ENCODE results near the gene SEMA4D. TPM values are rescaled to one million over a fixed set of nuclear protein-coding genes. Genes with fewer than 3 reads are reported as not detected.

The SEMA4D gene
- total RNA-seq, 4 donors from 2014 or later: 7.9 to 14.1 (median 10.6) TPM

GRCh38 chr9:89411759-89412158, 86.2 kb downstream of the SEMA4D start:
- Histone ChIP-seq H3K36me3 (no peaks in the 10 kb centered on the region), H3K27ac (replicated peaks in 1 of 4) (no peak overlapping the region), H3K4me1 (peaks cover 0 to 6% (median 0%) of the 10 kb centered on the region in 4 donors), H3K27me3 (no peaks in the 10 kb centered on the region), H3K9me3 (peaks cover 0 to 9% (median 4%) of the 10 kb centered on the region in 4 donors), H3K4me3 (no peak overlapping the region)
- intact Hi-C loops (cut with DNase I): no loop called here
- DNase-seq (ENCODE audit: extremely low spot score): no peak
- WGBS: 92% methylated on average over 6 of the region's 6 CpGs
- TF ChIP-seq EP300 (IDR thresholded peaks at IDR 0.05) (no peak), POLR2AphosphoS5 (IDR thresholded peaks at IDR 0.05) (no peak), POLR2A (IDR thresholded peaks at IDR 0.05; ENCODE audit: low read depth) (no peak)
- TF ChIP-seq, protein P1, sequence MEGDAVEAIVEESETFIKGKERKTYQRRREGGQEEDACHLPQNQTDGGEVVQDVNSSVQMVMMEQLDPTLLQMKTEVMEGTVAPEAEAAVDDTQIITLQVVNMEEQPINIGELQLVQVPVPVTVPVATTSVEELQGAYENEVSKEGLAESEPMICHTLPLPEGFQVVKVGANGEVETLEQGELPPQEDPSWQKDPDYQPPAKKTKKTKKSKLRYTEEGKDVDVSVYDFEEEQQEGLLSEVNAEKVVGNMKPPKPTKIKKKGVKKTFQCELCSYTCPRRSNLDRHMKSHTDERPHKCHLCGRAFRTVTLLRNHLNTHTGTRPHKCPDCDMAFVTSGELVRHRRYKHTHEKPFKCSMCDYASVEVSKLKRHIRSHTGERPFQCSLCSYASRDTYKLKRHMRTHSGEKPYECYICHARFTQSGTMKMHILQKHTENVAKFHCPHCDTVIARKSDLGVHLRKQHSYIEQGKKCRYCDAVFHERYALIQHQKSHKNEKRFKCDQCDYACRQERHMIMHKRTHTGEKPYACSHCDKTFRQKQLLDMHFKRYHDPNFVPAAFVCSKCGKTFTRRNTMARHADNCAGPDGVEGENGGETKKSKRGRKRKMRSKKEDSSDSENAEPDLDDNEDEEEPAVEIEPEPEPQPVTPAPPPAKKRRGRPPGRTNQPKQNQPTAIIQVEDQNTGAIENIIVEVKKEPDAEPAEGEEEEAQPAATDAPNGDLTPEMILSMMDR (IDR thresholded peaks at IDR 0.05): no peak

DNA sequence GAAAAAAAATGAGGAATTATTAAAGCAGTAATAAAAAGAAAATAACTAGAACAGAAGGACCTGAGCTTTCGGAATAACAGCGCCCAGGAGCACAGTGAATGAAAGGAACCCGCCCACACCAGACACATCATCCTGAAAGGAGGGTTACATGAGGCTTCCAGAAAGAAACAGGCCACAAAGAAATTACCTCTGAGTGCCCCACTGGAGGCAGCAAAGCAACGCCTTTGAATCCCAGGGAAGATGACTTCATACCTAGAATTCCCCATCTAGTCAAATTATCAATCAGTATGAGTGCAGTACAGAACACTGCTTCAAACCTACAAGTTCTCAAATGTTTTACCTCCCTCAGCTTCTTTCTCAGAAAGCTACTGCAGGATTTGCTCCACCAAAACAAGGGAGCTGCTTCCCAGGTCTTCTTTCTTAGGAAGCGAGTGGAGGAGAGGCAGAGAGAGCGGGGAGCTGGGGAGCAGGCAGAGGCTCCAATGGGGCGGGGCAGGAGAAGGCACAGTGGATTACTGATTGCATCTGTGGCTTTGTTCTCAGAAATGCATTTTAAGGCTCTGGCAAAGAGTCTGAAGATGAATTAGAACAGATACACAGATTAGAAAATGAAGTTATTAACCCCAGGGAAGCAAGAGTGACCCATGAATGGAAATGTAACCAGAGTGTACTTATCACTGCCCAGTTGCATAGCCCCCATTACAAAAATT, 87.1 kb downstream of the SEMA4D start:
- TF ChIP-seq POLR2A (IDR thresholded peaks at IDR 0.05; ENCODE audit: low read depth): no peak
- no peak for TF ChIP-seq EP300 (IDR thresholded peaks at IDR 0.05)
- no peak for TF ChIP-seq POLR2AphosphoS5 (IDR thresholded peaks at IDR 0.05)
- TF ChIP-seq, protein P1 (IDR thresholded peaks at IDR 0.05): no peak

GRCh38 chr9:89410022-89410421, 87.9 kb downstream of the SEMA4D start:
- intact Hi-C loops (cut with DNase I): no loop called here
- H3K27ac ChIP-seq (replicated peaks in 1 of 4): no peak overlapping the region
- no peak for DNase-seq (ENCODE audit: extremely low spot score)
- H3K4me1 ChIP-seq: peaks cover 0 to 6% (median 3%) of the 10 kb centered on the region in 4 donors
- H3K4me3 ChIP-seq: no peak overlapping the region
- no peaks in the 10 kb centered on the region for H3K27me3 ChIP-seq
- TF ChIP-seq, protein P1 (IDR thresholded peaks at IDR 0.05): no peak
- TF ChIP-seq EP300 (IDR thresholded peaks at IDR 0.05) (no peak), POLR2AphosphoS5 (IDR thresholded peaks at IDR 0.05) (no peak), POLR2A (IDR thresholded peaks at IDR 0.05; ENCODE audit: low read depth) (no peak)
- WGBS: 85% methylated on average over 7 of the region's 8 CpGs
- peaks cover 0 to 9% (median 2%) of the 10 kb centered on the region in 4 donors for H3K36me3 ChIP-seq
- peaks cover 0 to 9% (median 4%) of the 10 kb centered on the region in 4 donors for H3K9me3 ChIP-seq

More for the DNA sequence above, 87.1 kb downstream of the SEMA4D start:
- no peak overlapping the region for H3K4me3 ChIP-seq
- intact Hi-C loops (cut with DNase I): no loop called here
- peaks cover 0 to 9% (median 4%) of the 10 kb centered on the region in 4 donors for H3K9me3 ChIP-seq
- peaks cover 0 to 6% (median 3%) of the 10 kb centered on the region in 4 donors for H3K4me1 ChIP-seq
- peaks cover 0 to 2% (median 0%) of the 10 kb centered on the region in 4 donors for H3K36me3 ChIP-seq
- no peaks in the 10 kb centered on the region for H3K27me3 ChIP-seq
- DNase-seq (ENCODE audit: extremely low spot score): no peak
- 90% methylated on average over 7 of the region's 7 CpGs for WGBS
- no peak overlapping the region for H3K27ac ChIP-seq (replicated peaks in 1 of 4)

GRCh38 chr9:89409466-89409865, 88.4 kb downstream of the SEMA4D start:
- intact Hi-C loops (cut with DNase I): no loop called here
- no peak overlapping the region for H3K27ac ChIP-seq (replicated peaks in 1 of 4)
- peaks cover 0 to 12% (median 2%) of the 10 kb centered on the region in 4 donors for H3K36me3 ChIP-seq
- no peak for DNase-seq (ENCODE audit: extremely low spot score)
- peaks cover 0 to 9% (median 4%) of the 10 kb centered on the region in 4 donors for H3K9me3 ChIP-seq
- H3K4me3 ChIP-seq: no peak overlapping the region
- no peak for TF ChIP-seq POLR2A (IDR thresholded peaks at IDR 0.05; ENCODE audit: low read depth)
- no peaks in the 10 kb centered on the region for H3K27me3 ChIP-seq
- H3K4me1 ChIP-seq: peaks cover 0 to 6% (median 3%) of the 10 kb centered on the region in 4 donors
- WGBS: 92% methylated on average over 4 of the region's 4 CpGs

GRCh38 chr9:89408628-89409101, 89.2 kb downstream of the SEMA4D start:
- intact Hi-C loops (cut with DNase I): no loop called here
- 74% methylated on average over 12 of the region's 12 CpGs for whole genome bisulfite sequencing
- Histone ChIP-seq H3K36me3 (peaks cover 0 to 20% (median 4%) of the 10 kb centered on the region in 4 donors), H3K9me3 (peaks cover 0 to 9% (median 4%) of the 10 kb centered on the region in 4 donors), H3K27ac (replicated peaks in 1 of 4) (no peak overlapping the region), H3K27me3 (no peaks in the 10 kb centered on the region), H3K4me3 (no peak overlapping the region), H3K4me1 (peaks cover 0 to 6% (median 3%) of the 10 kb centered on the region in 4 donors)
- no peak for TF ChIP-seq POLR2A (IDR thresholded peaks at IDR 0.05; ENCODE audit: low read depth)
- DNase-seq (ENCODE audit: extremely low spot score): no peak
